H9 (cell line): ENCODE results near the gene FAHD1. TPM values are rescaled to one million over a fixed set of nuclear protein-coding genes. Genes with fewer than 3 reads are reported as not detected.

Experiments used
- DNase-seq: peaks from one replicate; pipeline ENCODE4 v3.0.0-alpha.2; 2017
- H2AFZ ChIP-seq: one replicate; pipeline ENCODE4 v1.6.1; 2013; ENCODE audit warnings: mild to moderate bottlenecking, low read length, control low read depth, moderate library complexity
- H2AK5ac ChIP-seq: 2 replicates; pipeline ENCODE4 v1.6.1; 2013; ENCODE audit warnings: low read length, control low read depth, mixed read lengths; ENCODE audit not compliant: insufficient read length
- H2BK120ac ChIP-seq: one replicate; pipeline ENCODE4 v1.6.1; 2013; ENCODE audit warnings: low read depth, mild to moderate bottlenecking, low read length, control low read depth, inconsistent platforms; ENCODE audit not compliant: poor library complexity, severe bottlenecking
- H2BK12ac ChIP-seq: 2 replicates; pipeline ENCODE4 v1.6.1; 2013; ENCODE audit warnings: low read length, control low read depth, mixed read lengths, low read depth; ENCODE audit not compliant: insufficient read length
- H2BK15ac ChIP-seq: 2 replicates; pipeline ENCODE4 v1.6.1; 2013; ENCODE audit warnings: low read depth, low read length, control low read depth
- H2BK20ac ChIP-seq: one replicate; pipeline ENCODE4 v1.6.1; 2013; ENCODE audit warnings: low read depth, mild to moderate bottlenecking, low read length, control low read depth, inconsistent platforms; ENCODE audit not compliant: poor library complexity, severe bottlenecking
- H2BK5ac ChIP-seq: 2 replicates; pipeline ENCODE4 v1.6.1; 2013; ENCODE audit warnings: low read length, control low read depth, mixed read lengths; ENCODE audit not compliant: insufficient read length
- H3K14ac ChIP-seq: 2 replicates; pipeline ENCODE4 v1.6.1; 2013; ENCODE audit warnings: low read length, control low read depth; ENCODE audit not compliant: insufficient read depth
- H3K18ac ChIP-seq: 2 replicates; pipeline ENCODE4 v1.6.1; 2013; ENCODE audit warnings: low read depth, mild to moderate bottlenecking, mixed read lengths, low read length, control low read depth; ENCODE audit not compliant: insufficient read length
- H3K23ac ChIP-seq: 2 replicates; pipeline ENCODE4 v1.6.1; 2013; ENCODE audit warnings: low read length, control low read depth, mixed read lengths, low read depth; ENCODE audit not compliant: insufficient read length
- H3K23me2 ChIP-seq: 2 replicates; pipeline ENCODE4 v1.6.1; 2013; ENCODE audit warnings: low read depth, mild to moderate bottlenecking, mixed read lengths, low read length, control low read depth; ENCODE audit not compliant: insufficient read length, poor library complexity, severe bottlenecking
- H3K27ac ChIP-seq: 2 replicates; pipeline ENCODE4 v1.5.1; 2013; ENCODE audit warnings: low read length, control low read depth, mixed read lengths, low read depth; ENCODE audit not compliant: insufficient read length
- H3K27me3 ChIP-seq: 2 replicates; pipeline ENCODE4 v1.6.1; 2013; ENCODE audit warnings: low read length, control low read depth, inconsistent platforms; ENCODE audit not compliant: insufficient read depth
- H3K4ac ChIP-seq: 2 replicates; pipeline ENCODE4 v1.6.1; 2013; ENCODE audit warnings: low read depth, mild to moderate bottlenecking, control low read depth, inconsistent platforms, low read length, moderate library complexity
- H3K4me1 ChIP-seq: 2 replicates; pipeline ENCODE4 v1.6.1; 2013; ENCODE audit warnings: low read length, control low read depth, inconsistent platforms; ENCODE audit not compliant: insufficient read depth
- H3K4me2 ChIP-seq: 2 replicates; pipeline ENCODE4 v1.6.1; 2013; ENCODE audit warnings: low read length, control low read depth, mixed read lengths; ENCODE audit not compliant: insufficient read length, insufficient read depth
- H3K56ac ChIP-seq: 2 replicates; pipeline ENCODE4 v1.6.1; 2013; ENCODE audit warnings: low read depth, mild to moderate bottlenecking, mixed read lengths, low read length, control low read depth; ENCODE audit not compliant: insufficient read length
- H3K79me1 ChIP-seq: 2 replicates; pipeline ENCODE4 v1.6.1; 2013; ENCODE audit warnings: low read depth, mild to moderate bottlenecking, moderate library complexity, low read length, control low read depth, inconsistent platforms; ENCODE audit not compliant: insufficient read depth, poor library complexity, severe bottlenecking
- H3K79me2 ChIP-seq: 2 replicates; pipeline ENCODE4 v1.6.1; 2013; ENCODE audit warnings: low read length, control low read depth, inconsistent platforms; ENCODE audit not compliant: insufficient read depth
- H3K9ac ChIP-seq: 2 replicates; pipeline ENCODE4 v1.6.1; 2013; ENCODE audit warnings: low read length, control low read depth, mixed read lengths; ENCODE audit not compliant: insufficient read length; ENCODE audit errors: extremely low read depth
- H3K9me3 ChIP-seq: one replicate; pipeline ENCODE4 v1.6.1; 2013; ENCODE audit warnings: low read depth, low read length, inconsistent platforms; ENCODE audit not compliant: control insufficient read depth
- H3T11ph ChIP-seq: one replicate; pipeline ENCODE4 v1.6.1; 2013; ENCODE audit warnings: mild to moderate bottlenecking, low read length, control low read depth, inconsistent platforms
- H4K20me1 ChIP-seq: one replicate; pipeline ENCODE4 v1.6.1; 2013; ENCODE audit not compliant: control insufficient read depth, insufficient read length, insufficient read depth
- H4K5ac ChIP-seq: 2 replicates; pipeline ENCODE4 v1.6.1; 2013; ENCODE audit warnings: low read depth, mild to moderate bottlenecking, mixed read lengths, low read length, control low read depth; ENCODE audit not compliant: insufficient read length
- H4K8ac ChIP-seq: replicated peaks from 2 replicates; pipeline ENCODE4 v1.6.1; 2013; ENCODE audit warnings: low read length, control low read depth, mixed read lengths, low read depth; ENCODE audit not compliant: insufficient read length
- H4K91ac ChIP-seq: 2 replicates; pipeline ENCODE4 v1.6.1; 2013; ENCODE audit warnings: low read depth, mild to moderate bottlenecking, moderate library complexity, mixed read lengths, low read length, control low read depth; ENCODE audit not compliant: insufficient read length
- H3K27ac Mint-ChIP-seq, 3 experiments: 2 replicates in 2 of 3; 3 replicates in 1 of 3; pipeline ENCODE4 v1.8.0; 2020 to 2021; ENCODE audit warnings: mixed read lengths in 3 of 3, mild to moderate bottlenecking in 1 of 3, moderate library complexity in 1 of 3
- H3K27me3 Mint-ChIP-seq: 2 replicates; pipeline ENCODE4 v1.8.0; 2021; ENCODE audit warnings: low read depth, mild to moderate bottlenecking, moderate library complexity, mixed read lengths
- H3K36me3 Mint-ChIP-seq, 3 experiments: 2 replicates in 2 of 3; 3 replicates in 1 of 3; pipeline ENCODE4 v1.8.0; 2020 to 2021; ENCODE audit warnings: low read depth in 3 of 3, mixed read lengths in 3 of 3; ENCODE audit not compliant: insufficient read depth in 1 of 3
- H3K4me1 Mint-ChIP-seq, 2 experiments: 2 replicates each; pipeline ENCODE4 v1.8.0; 2020; ENCODE audit warnings: mixed read lengths in 2 of 2
- H3K4me3 Mint-ChIP-seq, 2 experiments: 2 replicates in 1 of 2; 3 replicates in 1 of 2; pipeline ENCODE4 v1.8.0; 2020 to 2021; ENCODE audit warnings: mild to moderate bottlenecking in 2 of 2, mixed read lengths in 2 of 2, moderate library complexity in 1 of 2
- H3K9me3 Mint-ChIP-seq, 2 experiments: 2 replicates in 1 of 2; 3 replicates in 1 of 2; pipeline ENCODE4 v1.8.0; 2020; ENCODE audit warnings: mild to moderate bottlenecking in 2 of 2, mixed read lengths in 2 of 2, moderate library complexity in 1 of 2
- CTCF ChIP-seq: fragments of 200-600 bp; sonication (generic); conservative IDR thresholded peaks from 3 replicates; pipeline ENCODE4 v1.8.0; 2021; ENCODE audit warnings: antibody characterized with exemption, mild to moderate bottlenecking
- WGBS: extraction: QIAGEN DNeasy Blood & Tissue Kit; methylation state at CpG from one replicate; pipeline ENCODE4 v1.1.7; 2013; ENCODE audit warnings: missing lambda C conversion rate, low lambda C conversion rate, mixed read lengths; ENCODE audit not compliant: insufficient read length; ENCODE audit errors: extremely low coverage; 5-methylcytosine and 5-hydroxymethylcytosine counted together
- total RNA-seq: library from RNA; stranded (reverse); gene quantifications from 2 replicates; pipeline ENCODE4 v1.2.1, GENCODE V29; 2021

The FAHD1 gene
- total RNA-seq, 1 experiment from 2014 or later, result 16.2 TPM

DNA sequence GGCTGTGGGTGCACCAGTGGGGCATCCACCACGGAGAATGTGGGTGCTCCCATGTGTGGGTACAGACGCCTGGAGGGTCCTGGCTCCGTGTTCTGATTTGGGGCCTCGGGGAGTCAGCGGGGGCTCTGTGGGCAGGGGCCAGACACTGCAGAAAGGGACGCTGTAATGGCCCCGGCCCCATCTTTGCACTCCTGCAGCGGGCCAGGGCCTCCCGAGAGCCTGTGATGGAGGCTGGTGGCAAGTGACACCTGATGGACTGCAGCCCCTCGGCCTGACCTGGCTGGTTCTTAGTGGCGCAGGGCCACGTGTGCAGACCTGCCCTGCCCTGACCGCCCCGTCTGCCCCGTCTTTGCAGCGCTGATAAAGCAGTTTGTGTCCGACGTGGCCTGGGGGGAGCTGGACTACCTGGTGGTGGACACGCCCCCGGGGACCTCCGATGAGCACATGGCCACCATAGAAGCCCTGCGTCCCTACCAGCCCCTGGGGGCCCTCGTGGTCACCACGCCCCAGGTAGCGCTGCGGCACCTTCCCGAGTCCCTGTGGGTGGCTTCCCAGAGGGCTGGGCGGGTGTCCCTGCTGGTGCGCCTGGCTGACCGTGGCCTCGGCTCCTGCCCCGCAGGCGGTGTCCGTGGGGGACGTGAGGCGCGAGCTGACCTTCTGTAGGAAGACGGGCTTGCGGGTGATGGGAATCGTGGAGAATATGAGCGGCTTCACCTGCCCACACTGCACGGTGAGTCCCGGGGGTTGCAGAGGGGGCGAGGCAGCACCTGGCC lies 39.5 kb upstream of the FAHD1 start:
- no peak for DNase-seq
- no peak overlapping the region for H3K27ac ChIP-seq
- no peaks in the 10 kb centered on the region for H3K23me2 ChIP-seq
- no peak overlapping the region for H4K5ac ChIP-seq
- H3K27me3 ChIP-seq, result no peaks in the 10 kb centered on the region
- Mint-ChIP-seq H3K4me1 (peaks cover 0 to 6% of the 10 kb centered on the region in 2 experiments; a peak in 1 of 4 replicates), H3K36me3 (peaks cover 5 to 17% (median 15%) of the 10 kb centered on the region in 3 experiments; a peak in 6 of 7 replicates), H3K4me3 (no peak overlapping the region), H3K27ac (no peak overlapping the region), H3K27me3 (no peaks in the 10 kb centered on the region), H3K9me3 (no peaks in the 10 kb centered on the region)
- H3K18ac ChIP-seq, result no peak overlapping the region
- no peaks in the 10 kb centered on the region for H3K9me3 ChIP-seq
- H2BK20ac ChIP-seq, result no peak overlapping the region
- no peak overlapping the region for H3K14ac ChIP-seq
- peaks cover 8% of the 10 kb centered on the region; the same call in 1 of the 2 replicates for H3K79me2 ChIP-seq
- no peak overlapping the region for H3T11ph ChIP-seq
- H3K4me2 ChIP-seq, result no peak overlapping the region
- no peak overlapping the region for H4K91ac ChIP-seq
- H2AK5ac ChIP-seq, result no peak overlapping the region
- no peak overlapping the region for H2BK120ac ChIP-seq
- no peak overlapping the region for H2BK15ac ChIP-seq
- H2AFZ ChIP-seq, result no peak overlapping the region
- H3K79me1 ChIP-seq, result peaks cover 5% of the 10 kb centered on the region
- H3K9ac ChIP-seq, result no peak overlapping the region
- no peak overlapping the region for H3K56ac ChIP-seq
- no peak overlapping the region for H3K23ac ChIP-seq
- TF ChIP-seq CTCF, result no peak
- H2BK12ac ChIP-seq, result no peak overlapping the region
- H3K4me1 ChIP-seq, result no peaks in the 10 kb centered on the region; the same call in 1 of the 2 replicates
- no peak overlapping the region for H4K8ac ChIP-seq
- H2BK5ac ChIP-seq, result no peak overlapping the region
- no peaks in the 10 kb centered on the region for H4K20me1 ChIP-seq
- WGBS, result no CpG with 5 or more reads among the region's 44 CpGs
- no peak overlapping the region for H3K4ac ChIP-seq
